HG03175 (cell line): Measurements from ENCODE around the gene PAN3.

Source experiments
- ATAC-seq: cut with Tn5 transposase; IDR thresholded peaks from one replicate; pipeline ENCODE4 v1.9.1; 2021; ENCODE audit warnings: mild to moderate bottlenecking, moderate library complexity; ENCODE audit not compliant: unreplicated experiment

PAN3 gene

DNA sequence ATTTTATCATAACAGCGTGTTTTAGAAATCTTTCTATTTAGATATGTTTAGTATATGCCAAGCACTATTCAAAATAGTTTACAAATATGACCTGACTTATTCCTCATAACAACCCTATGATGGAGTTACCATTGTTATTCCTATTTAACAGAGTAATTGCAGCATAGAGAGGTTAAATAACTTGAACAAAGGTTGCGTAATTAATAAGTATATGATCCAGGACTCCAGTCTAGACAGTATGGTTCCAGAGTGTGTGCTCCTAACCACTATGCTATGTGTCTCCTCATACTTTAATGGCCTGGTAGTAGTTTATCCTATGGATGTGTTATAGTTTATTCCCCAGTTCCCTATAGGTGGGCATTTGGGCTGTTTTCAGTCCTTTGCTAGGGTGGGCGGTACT, 145.3 kb downstream of the PAN3 start:
- ATAC-seq: no peak

- peak; percentile 52 for ATAC-seq
Measured at GRCh38 chr13:28286263-28286662, 147.9 kb downstream of the PAN3 start.

DNA sequence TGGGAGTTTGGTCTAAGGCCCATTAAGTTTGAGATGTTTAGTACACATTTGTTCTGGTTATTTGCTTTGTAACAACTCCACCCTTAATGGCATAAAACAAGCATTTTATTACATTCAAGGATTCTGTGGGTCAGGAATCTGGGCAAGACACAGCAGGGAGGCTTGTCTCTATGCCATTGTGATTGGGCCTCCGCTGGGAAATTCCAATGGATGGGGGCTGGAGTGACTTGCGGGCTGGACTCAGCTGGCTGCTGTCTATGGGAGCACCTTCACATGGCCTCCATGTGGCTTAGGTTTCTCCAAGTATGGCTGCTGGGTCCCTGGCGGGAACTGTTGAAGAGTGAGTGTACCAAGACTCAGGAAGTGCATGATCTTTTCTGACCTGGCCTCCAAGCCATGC, 159.0 kb downstream of the PAN3 start:
- no peak for ATAC-seq

DNA sequence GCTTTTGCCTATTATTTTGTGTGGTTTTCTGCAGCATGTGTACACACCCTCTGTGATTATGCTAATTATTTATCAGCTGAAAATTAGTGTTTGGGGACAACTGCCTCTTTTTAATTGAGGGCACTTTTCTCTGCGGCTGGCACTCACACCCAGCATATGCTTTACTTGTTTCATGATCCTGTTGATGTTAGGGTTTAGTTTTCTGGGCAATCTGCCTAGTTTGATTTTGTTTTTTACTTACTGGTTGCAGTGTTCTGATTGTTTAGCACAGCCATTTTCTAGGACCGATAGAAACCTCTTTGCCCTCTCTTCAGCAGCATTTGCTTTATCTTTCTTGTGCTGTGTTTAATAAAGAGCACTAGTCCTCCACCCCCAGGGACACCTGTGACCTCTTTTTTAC, 161.6 kb downstream of the PAN3 start:
- no peak for ATAC-seq

GRCh38 chr13:28301839-28302238, 163.5 kb downstream of the PAN3 start:
- no peak for ATAC-seq

DNA sequence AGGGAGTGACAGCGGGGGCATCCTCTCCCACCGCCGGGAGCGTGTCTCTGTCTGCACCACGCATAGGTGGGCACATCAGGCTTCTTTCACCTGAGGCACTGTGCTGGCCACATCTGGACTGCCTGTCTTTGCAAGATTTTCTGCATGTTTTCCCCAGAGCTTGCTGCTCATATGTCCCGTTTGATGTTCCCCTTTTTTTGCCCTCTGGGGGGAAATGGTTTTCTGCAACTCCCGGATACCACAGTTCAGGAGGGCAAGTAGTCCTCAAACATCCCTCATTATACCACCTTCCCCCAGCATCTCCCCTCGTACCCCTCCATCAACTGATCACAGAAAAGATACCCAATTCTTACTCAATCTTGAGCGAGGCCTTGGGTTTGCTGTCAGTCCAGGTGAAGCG, 168.0 kb downstream of the PAN3 start:
- ATAC-seq: no peak

DNA sequence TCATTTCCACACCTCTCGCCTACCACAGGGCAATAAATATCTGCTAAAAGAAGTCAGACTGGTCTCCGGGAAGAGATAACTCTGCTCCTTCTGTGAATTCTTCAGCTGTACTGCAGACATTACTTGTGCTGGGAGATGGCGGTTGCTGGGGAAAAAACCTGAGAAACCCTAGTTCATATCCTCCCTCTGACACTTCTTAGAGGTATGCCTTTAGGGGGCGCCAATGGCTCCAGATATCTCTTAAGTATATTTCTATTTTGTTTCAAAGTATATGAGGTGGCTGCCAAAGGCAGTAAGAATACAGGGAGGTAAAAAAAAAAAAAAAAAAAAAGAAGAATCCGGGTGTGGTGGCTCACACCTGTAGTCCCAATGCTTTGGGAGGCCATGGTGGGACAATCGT, 175.2 kb downstream of the PAN3 start:
- no peak for ATAC-seq

- no peak for ATAC-seq
Measured at GRCh38 chr13:28314879-28315278, 176.5 kb downstream of the PAN3 start.

GRCh38 chr13:28316129-28316528, 177.8 kb downstream of the PAN3 start:
- no peak for ATAC-seq

DNA sequence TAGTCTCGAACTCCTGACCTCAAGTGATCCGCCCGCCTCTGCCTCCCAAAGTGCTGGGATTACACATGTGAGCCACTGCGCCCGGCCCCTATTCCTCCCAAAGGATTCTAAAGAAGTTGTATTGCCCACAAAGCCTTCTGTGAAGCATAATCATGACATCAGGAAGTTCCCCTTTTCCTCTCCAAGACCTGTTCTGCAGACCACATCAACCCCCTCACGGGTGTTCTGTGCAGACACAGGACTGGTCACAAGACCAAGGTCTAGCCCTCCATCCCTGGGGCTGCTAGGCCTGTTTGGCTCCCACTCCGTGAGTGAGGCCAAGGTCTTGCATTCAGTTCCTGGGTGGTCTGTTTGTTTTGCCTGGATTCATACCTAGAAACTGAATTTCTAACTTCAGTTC, 178.5 kb downstream of the PAN3 start:
- ATAC-seq: no peak

GRCh38 chr13:28318496-28318895, 180.2 kb downstream of the PAN3 start:
- ATAC-seq: no peak

DNA sequence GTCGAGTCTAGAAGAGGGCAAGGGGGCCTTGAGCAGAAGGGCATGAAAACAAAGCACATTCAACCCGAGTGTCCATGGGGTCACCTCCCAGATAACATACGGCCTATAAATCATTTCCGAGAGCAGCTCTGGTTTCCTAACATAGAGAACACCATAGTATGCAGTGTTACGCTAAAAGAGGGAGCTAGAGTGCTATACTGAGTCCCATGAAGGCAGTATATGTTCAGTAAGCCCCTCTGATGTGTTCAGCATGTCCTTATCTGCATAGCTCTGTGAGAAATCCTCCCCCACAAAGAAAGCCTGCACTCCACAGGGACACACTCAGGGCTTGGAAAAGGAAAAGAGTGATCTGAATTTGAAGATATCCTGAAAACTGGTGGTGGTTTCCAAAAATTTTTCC, 181.2 kb downstream of the PAN3 start:
- no peak for ATAC-seq

GRCh38 chr13:28320209-28320608, 181.9 kb downstream of the PAN3 start:
- no peak for ATAC-seq

- no peak for ATAC-seq
Measured at GRCh38 chr13:28320884-28321574, 182.7 kb downstream of the PAN3 start.

- no peak for ATAC-seq
Measured at GRCh38 chr13:28321756-28322155, 183.4 kb downstream of the PAN3 start.

- ATAC-seq: no peak
Measured at GRCh38 chr13:28322256-28322905, 184.0 kb downstream of the PAN3 start.

GRCh38 chr13:28324181-28324789, 185.9 kb downstream of the PAN3 start:
- ATAC-seq: no peak

GRCh38 chr13:28325022-28325421, 186.7 kb downstream of the PAN3 start:
- ATAC-seq: no peak

DNA sequence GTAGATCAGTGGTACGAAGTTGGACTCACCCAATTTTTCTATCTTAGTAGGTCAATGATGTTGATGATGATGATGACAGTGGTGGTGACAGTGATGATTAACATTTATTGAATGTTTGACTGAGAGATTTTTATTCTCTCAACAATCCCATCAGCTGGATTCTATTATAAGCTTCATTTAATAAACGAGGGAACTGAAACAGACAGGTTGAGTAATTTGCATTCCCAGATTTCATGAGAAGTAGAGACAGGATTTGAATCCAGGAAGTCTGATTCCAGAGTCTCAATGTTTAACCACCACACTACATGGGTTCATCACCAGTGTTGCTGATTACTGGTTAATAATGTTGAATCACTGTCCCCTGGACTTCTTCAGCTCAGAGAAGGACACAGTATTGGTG, 187.7 kb downstream of the PAN3 start:
- ATAC-seq: no peak

DNA sequence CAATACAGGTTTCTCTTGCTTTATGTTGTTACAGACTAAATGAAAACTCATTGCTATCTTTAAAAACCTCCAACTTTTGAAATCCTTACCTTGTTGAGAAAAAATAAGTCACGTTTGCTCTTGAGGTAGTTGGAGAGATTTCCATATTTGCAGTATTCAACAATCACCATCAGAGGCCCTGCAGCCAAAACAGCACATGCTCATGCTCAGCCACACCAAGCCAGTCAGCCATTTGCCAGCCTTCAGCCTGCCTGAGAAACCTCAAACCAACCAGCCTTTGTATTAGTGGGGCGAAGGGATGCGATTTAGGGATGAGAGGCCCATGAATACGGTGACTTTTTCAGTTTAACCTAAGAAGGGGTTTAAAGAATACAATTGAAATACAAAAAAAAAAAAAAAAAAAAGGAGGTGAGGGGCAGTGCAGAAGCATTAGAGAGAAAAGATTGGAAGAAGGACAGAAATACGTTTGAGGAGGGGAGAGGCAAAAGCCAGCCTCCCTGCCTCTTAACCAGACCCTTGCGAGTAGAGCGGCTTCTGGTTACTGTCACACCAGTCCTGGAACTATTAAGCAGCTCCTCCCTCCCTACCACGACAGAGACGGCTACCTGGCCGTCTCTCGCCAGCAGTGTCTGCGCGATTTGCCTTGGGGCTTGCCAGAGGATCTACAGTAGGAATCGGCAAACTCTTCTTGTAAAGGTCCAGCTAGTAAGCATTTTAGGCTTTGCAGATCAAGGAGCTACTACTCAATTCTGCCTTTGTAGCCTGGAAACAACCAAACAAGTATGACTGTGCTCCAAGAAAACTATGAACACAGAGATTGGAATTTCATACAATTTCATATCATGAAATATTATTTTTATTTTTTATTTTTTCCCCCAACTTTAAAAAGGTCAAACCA, 189.3 kb downstream of the PAN3 start:
- no peak for ATAC-seq

GRCh38 chr13:28328271-28328607, 189.9 kb downstream of the PAN3 start:
- ATAC-seq: no peak
